ENCODE results near the gene EPS8L3. TPM values are rescaled to one million over a fixed set of nuclear protein-coding genes. Genes with fewer than 3 reads are reported as not detected.
A peak's percentile ranks its signal among the peaks of the same experiment; 100 is the strongest.

EPS8L3 gene
- total and polyA plus RNA-seq, 2 donors (not counting 3 experiments of a cell fraction or from before 2014, with no cell fraction given), result not detected

DNA sequence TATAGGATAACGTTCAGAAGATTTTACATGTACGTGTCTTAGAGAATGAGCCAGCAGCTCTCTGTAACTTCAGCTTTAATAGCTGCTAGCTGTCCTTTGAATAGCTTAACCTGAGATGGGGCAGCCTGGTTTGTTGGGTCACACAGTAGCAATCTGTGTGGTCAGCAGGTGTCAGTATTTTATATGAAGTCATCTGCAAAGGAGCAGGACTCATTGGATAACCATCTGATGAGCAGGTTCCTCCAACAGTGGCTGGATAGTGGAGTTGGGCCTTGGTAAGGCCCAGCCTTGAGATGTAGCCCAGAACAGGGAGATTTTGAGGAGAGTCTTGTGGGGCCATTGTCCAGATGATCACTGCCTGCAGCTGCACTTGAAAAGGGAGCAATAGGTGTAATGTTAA, 45.2 kb downstream of the EPS8L3 start:
- Histone ChIP-seq H3K4me1 (ENCODE audit: control insufficient read depth, extremely low read depth, insufficient read depth, low read length) (peaks cover 8% of the 10 kb centered on the region), H3K27me3 (ENCODE audit: control insufficient read depth in 2 of 2, insufficient read depth in 2 of 2, low read length in 2 of 2) (no peaks in the 10 kb centered on the region), H2AFZ (ENCODE audit: low read depth, low read length) (no peak overlapping the region), H3K79me2 (ENCODE audit: control insufficient read depth, insufficient read depth, low read length) (no peaks in the 10 kb centered on the region), H3K4me3 (replicated peaks in 1 of 3; ENCODE audit: insufficient read depth in 1 of 3, low read depth in 1 of 3, low read length in 3 of 3) (no peak overlapping the region), H3K9me1 (replicated peaks; ENCODE audit: control insufficient read depth, extremely low read depth, insufficient read depth, low read length) (no peaks in the 10 kb centered on the region), H3K9me3 (replicated peaks; ENCODE audit: control insufficient read depth, insufficient read depth, low read length) (no peaks in the 10 kb centered on the region), H3K9ac (replicated peaks; ENCODE audit: extremely low read depth, insufficient read depth, low read length) (no peak overlapping the region), H3K36me3 (ENCODE audit: control insufficient read depth in 2 of 2, extremely low read depth in 1 of 2, insufficient read depth in 2 of 2, low read length in 2 of 2) (no peaks in the 10 kb centered on the region), H3K27ac (ENCODE audit: insufficient read depth, low read depth, low read length) (no peak overlapping the region), H4K20me1 (replicated peaks; ENCODE audit: control insufficient read depth, extremely low read depth, insufficient read depth, low read length) (no peaks in the 10 kb centered on the region), H3K4me2 (ENCODE audit: insufficient read depth, low read length) (no peak overlapping the region)
- DNase-seq (ENCODE audit: low read depth, low spot score) (peak; percentile 32), FAIRE-seq (no peak)
- TF ChIP-seq, protein P1, sequence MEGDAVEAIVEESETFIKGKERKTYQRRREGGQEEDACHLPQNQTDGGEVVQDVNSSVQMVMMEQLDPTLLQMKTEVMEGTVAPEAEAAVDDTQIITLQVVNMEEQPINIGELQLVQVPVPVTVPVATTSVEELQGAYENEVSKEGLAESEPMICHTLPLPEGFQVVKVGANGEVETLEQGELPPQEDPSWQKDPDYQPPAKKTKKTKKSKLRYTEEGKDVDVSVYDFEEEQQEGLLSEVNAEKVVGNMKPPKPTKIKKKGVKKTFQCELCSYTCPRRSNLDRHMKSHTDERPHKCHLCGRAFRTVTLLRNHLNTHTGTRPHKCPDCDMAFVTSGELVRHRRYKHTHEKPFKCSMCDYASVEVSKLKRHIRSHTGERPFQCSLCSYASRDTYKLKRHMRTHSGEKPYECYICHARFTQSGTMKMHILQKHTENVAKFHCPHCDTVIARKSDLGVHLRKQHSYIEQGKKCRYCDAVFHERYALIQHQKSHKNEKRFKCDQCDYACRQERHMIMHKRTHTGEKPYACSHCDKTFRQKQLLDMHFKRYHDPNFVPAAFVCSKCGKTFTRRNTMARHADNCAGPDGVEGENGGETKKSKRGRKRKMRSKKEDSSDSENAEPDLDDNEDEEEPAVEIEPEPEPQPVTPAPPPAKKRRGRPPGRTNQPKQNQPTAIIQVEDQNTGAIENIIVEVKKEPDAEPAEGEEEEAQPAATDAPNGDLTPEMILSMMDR (IDR thresholded peaks at IDR 0.05; ENCODE audit: extremely low read depth in 1 of 2, insufficient read depth in 1 of 2, low read depth in 1 of 2, low read length in 2 of 2), result peak in 1 of 2 donors; percentile 12
- TF ChIP-seq, protein P2, sequence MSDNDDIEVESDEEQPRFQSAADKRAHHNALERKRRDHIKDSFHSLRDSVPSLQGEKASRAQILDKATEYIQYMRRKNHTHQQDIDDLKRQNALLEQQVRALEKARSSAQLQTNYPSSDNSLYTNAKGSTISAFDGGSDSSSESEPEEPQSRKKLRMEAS (IDR thresholded peaks at IDR 0.05; ENCODE audit: insufficient read depth, insufficient read length), result no peak
- POLR2A ChIA-PET, result no interaction called here
- CTCF ChIA-PET, result interaction anchor here (0.7 to 3.6 kb wide), 9 partner anchors 10 to 266 kb away, joined by 3 to 15 read pairs (median 6); partner anchors contain the start of genes AHCYL1 and GSTM1
- intact Hi-C loops (cut with micrococcal nuclease) (loop anchor here (1.0 kb wide), 1 partner anchor 55 kb away; no protein-coding TSS in a partner anchor), dilution Hi-C loops (cut with MboI; ENCODE audit: extremely low pct_ligation_motif_present, low sequenced_read_pairs) (no loop called here)
- no TSS peak for BruUV-seq (replicated peaks)

DNA sequence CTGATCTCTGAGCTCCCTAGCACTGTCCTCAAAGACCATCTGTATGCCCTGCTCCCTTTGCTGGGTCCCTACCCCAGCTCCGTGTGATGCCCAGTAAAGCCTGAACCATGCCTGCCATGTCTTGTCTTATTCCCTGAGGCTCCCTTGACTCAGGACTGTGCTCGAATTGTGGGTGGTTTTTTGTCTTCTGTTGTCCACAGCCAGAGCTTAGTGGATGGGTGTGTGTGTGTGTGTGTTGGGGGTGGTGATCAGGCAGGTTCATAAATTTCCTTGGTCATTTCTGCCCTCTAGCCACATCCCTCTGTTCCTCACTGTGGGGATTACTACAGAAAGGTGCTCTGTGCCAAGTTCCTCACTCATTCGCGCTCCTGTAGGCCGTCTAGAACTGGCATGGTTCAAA, 46.0 kb downstream of the EPS8L3 start:
- Histone ChIP-seq H3K79me2 (ENCODE audit: control insufficient read depth, insufficient read depth, low read length) (no peaks in the 10 kb centered on the region), H3K27me3 (ENCODE audit: control insufficient read depth in 2 of 2, insufficient read depth in 2 of 2, low read length in 2 of 2) (no peaks in the 10 kb centered on the region), H2AFZ (ENCODE audit: low read depth, low read length) (no peak overlapping the region), H3K4me1 (ENCODE audit: control insufficient read depth, extremely low read depth, insufficient read depth, low read length) (peaks cover 8% of the 10 kb centered on the region), H3K9me1 (replicated peaks; ENCODE audit: control insufficient read depth, extremely low read depth, insufficient read depth, low read length) (no peaks in the 10 kb centered on the region), H3K36me3 (ENCODE audit: control insufficient read depth in 2 of 2, extremely low read depth in 1 of 2, insufficient read depth in 2 of 2, low read length in 2 of 2) (no peaks in the 10 kb centered on the region), H3K4me2 (ENCODE audit: insufficient read depth, low read length) (no peak overlapping the region), H3K27ac (ENCODE audit: insufficient read depth, low read depth, low read length) (no peak overlapping the region), H3K9ac (replicated peaks; ENCODE audit: extremely low read depth, insufficient read depth, low read length) (no peak overlapping the region), H4K20me1 (replicated peaks; ENCODE audit: control insufficient read depth, extremely low read depth, insufficient read depth, low read length) (no peaks in the 10 kb centered on the region), H3K9me3 (replicated peaks; ENCODE audit: control insufficient read depth, insufficient read depth, low read length) (no peaks in the 10 kb centered on the region), H3K4me3 (replicated peaks in 1 of 3; ENCODE audit: insufficient read depth in 1 of 3, low read depth in 1 of 3, low read length in 3 of 3) (no peak overlapping the region)
- FAIRE-seq, result no peak
- no peak for DNase-seq (ENCODE audit: low read depth, low spot score)
- ChIA-PET POLR2A (no interaction called here), CTCF (interaction anchor here (0.8 to 3.6 kb wide), 8 partner anchors 11 to 267 kb away, joined by 4 to 15 read pairs (median 6); partner anchors contain the start of genes AHCYL1 and GSTM1)
- dilution Hi-C loops (cut with MboI; ENCODE audit: extremely low pct_ligation_motif_present, low sequenced_read_pairs), result no loop called here
- no TSS peak for BruUV-seq (replicated peaks)
- TF ChIP-seq FOS (IDR thresholded peaks at IDR 0.05; ENCODE audit: borderline replicate concordance, insufficient read depth, low read length), result no peak
- no peak for TF ChIP-seq JUN (IDR thresholded peaks at IDR 0.05; ENCODE audit: borderline replicate concordance, insufficient read depth, insufficient read length, low read depth)
- TF ChIP-seq POLR2A (IDR thresholded peaks at IDR 0.05; ENCODE audit: low read depth, low read length), result no peak
- intact Hi-C loops (cut with micrococcal nuclease), result loop anchor here (1.0 kb wide), 1 partner anchor 56 kb away; no protein-coding TSS in a partner anchor

Measured in endothelial cell of umbilical vein (primary cell).